Left lung (tissue), 10 donors: ENCODE measurements around the gene ACACA. TPM values are rescaled to one million over a fixed set of nuclear protein-coding genes. Genes with fewer than 3 reads are reported as not detected.

Experiments used
- ATAC-seq: fragments of 200-7000 bp; cut with Tn5 transposase; one replicate; pipeline ENCODE4 v1.9.1; 2020; ENCODE audit warnings: moderate library complexity
- DNase-seq, 4 donors: peaks; one replicate each; pipeline ENCODE4 v3.0.0-alpha.2; 2013 to 2020
- H3K27ac ChIP-seq, 2 donors: fragments of 200-600 bp; sonication (generic) in 1 of 2; one replicate each; pipeline versions ENCODE4 v1.5.0 to v1.8.0; 2020 to 2021
- H3K27me3 ChIP-seq, 2 donors: fragments of 200-600 bp; sonication (generic) in 1 of 2; one replicate each; pipeline versions ENCODE4 v1.5.0 to v1.8.0; 2020 to 2021
- H3K36me3 ChIP-seq, 2 donors: fragments of 200-600 bp; sonication (generic) in 1 of 2; one replicate each; pipeline versions ENCODE4 v1.5.0 to v1.8.0; 2020 to 2021
- H3K4me1 ChIP-seq, 2 donors: fragments of 200-600 bp; one replicate each; pipeline ENCODE4 v1.8.0; 2021
- H3K4me3 ChIP-seq, 2 donors: fragments of 200-600 bp; sonication (generic) in 1 of 2; one replicate each; pipeline versions ENCODE4 v1.5.0 to v1.8.0; 2020 to 2021; ENCODE audit warnings: mild to moderate bottlenecking in 1 of 2
- H3K9me3 ChIP-seq, 2 donors: fragments of 200-600 bp; sonication (generic) in 1 of 2; one replicate each; pipeline versions ENCODE4 v1.5.0 to v1.8.0; 2020 to 2021
- intact Hi-C, 2 donors: fragments of 100-400 bp; cut with DNase I; formaldehyde crosslinking; loops; one replicate each; pipeline versions ENCODE4 v1.11.2 to v1.14.2; 2022
- polyA plus RNA-seq, 6 donors: library from polyadenylated mRNA; unstranded; fragments of 120-200 nt; gene quantifications; one replicate each; pipeline ENCODE4 v1.2.1, GENCODE V29; 2013; ENCODE audit not compliant: insufficient read length in 6 of 6
- total RNA-seq, 2 donors: library from RNA; stranded (reverse); fragmentation: NEBNext Ultra II Directional; extraction: Animal tissue kit (Norgen Biotek cat#: 25700); gene quantifications; one replicate each; pipeline ENCODE4 v1.2.1, GENCODE V29; 2021
- TF ChIP-seq, protein P1 (sequence below), 2 donors: fragments of 200-600 bp; sonication (generic) in 1 of 2; IDR thresholded peaks; one replicate each; pipeline versions ENCODE4 v1.5.0 to v1.8.0; 2021; ENCODE audit warnings: antibody characterized with exemption in 2 of 2
- donor health status: DM: no; HTN: yes; CAD: no.
- donor health status: DM: no; HTN: no; CAD: no.

The ACACA gene
- total and polyA plus RNA-seq, 8 donors, result 43.6 to 128 (median 53.3) TPM

DNA sequence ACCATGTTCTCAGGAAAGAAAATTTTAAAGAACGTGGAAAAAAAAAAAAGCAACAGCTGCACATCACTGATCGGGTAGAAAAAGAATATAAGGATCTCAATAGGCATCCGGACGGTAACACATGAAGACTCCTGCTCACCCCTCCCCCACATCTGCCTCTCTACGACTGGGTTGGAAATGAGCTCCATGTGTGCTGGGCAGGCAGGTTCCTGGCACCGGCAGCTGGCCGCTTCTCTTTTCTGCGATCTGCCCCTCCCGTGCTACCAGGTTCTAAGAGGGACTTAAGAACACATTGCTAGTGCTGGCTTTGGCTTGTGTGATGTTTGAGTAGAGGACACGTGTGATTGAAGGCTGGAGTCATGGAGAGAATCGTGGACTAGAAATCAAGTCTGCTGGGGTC lies 342.4 kb downstream of the ACACA start:
- intact Hi-C loops, result no loop called here
- H3K4me3 ChIP-seq, result no peak overlapping the region
- H3K27me3 ChIP-seq, result peaks cover 11 to 41% of the 10 kb centered on the region in 2 donors
- H3K36me3 ChIP-seq, result no peaks in the 10 kb centered on the region
- DNase-seq, result no peak
- no peak overlapping the region for H3K27ac ChIP-seq
- H3K9me3 ChIP-seq, result no peaks in the 10 kb centered on the region
- no peak for ATAC-seq
- TF ChIP-seq, protein P1, sequence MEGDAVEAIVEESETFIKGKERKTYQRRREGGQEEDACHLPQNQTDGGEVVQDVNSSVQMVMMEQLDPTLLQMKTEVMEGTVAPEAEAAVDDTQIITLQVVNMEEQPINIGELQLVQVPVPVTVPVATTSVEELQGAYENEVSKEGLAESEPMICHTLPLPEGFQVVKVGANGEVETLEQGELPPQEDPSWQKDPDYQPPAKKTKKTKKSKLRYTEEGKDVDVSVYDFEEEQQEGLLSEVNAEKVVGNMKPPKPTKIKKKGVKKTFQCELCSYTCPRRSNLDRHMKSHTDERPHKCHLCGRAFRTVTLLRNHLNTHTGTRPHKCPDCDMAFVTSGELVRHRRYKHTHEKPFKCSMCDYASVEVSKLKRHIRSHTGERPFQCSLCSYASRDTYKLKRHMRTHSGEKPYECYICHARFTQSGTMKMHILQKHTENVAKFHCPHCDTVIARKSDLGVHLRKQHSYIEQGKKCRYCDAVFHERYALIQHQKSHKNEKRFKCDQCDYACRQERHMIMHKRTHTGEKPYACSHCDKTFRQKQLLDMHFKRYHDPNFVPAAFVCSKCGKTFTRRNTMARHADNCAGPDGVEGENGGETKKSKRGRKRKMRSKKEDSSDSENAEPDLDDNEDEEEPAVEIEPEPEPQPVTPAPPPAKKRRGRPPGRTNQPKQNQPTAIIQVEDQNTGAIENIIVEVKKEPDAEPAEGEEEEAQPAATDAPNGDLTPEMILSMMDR (IDR thresholded peaks at IDR 0.05), result no peak
- no peaks in the 10 kb centered on the region for H3K4me1 ChIP-seq

DNA sequence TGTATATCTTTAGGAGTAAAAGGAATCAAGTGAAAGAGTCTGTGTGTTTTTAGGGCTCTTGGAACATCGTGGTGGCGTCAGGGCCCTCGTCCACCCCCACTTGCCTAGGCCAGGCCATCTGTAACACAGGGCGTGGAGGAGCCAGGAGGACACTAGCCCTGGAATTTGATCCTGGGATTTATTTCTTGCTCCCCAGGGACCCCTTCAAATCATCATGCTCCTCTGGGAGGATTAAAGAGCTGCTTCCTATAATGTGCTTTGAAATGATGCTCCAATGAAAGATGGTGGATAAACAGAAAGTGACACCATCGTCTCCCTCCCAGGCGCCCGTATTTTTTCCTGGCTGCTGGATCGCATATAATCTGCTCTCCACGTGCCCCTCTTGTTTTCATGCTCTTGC lies 344.6 kb downstream of the ACACA start:
- no peak for ATAC-seq
- TF ChIP-seq, protein P1 (IDR thresholded peaks at IDR 0.05), result no peak

DNA sequence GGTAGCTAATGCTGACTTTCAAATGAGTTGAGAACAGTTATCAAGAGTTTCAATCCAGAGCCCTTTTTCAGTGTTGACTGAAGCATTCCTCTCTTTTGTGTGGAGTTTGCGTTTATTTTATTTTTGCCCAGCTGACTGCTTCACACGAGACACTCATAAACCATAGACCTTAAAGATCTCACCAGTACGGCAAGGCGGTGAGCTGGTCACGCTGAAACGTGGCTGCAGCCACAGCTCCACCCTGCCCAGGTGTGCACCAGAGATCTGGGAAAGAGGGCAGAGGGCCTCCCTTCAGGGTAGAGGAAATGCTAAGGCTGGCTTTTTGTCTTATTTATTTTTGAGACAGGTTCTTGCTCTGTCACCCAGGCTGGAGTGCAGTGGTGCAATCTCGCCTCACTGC lies 345.7 kb downstream of the ACACA start:
- intact Hi-C loops, result no loop called here
- TF ChIP-seq, protein P1 (IDR thresholded peaks at IDR 0.05), result no peak
- Histone ChIP-seq H3K9me3 (no peaks in the 10 kb centered on the region), H3K36me3 (peaks cover 0 to 22% of the 10 kb centered on the region in 2 donors), H3K4me1 (no peaks in the 10 kb centered on the region), H3K27me3 (peaks cover 5 to 18% of the 10 kb centered on the region in 2 donors), H3K27ac (no peak overlapping the region), H3K4me3 (no peak overlapping the region)
- no peak for DNase-seq
- ATAC-seq, result no peak

More for the DNA sequence above, 344.6 kb downstream of the ACACA start:
- H3K9me3 ChIP-seq, result no peaks in the 10 kb centered on the region
- no peak overlapping the region for H3K27ac ChIP-seq
- H3K36me3 ChIP-seq, result peaks cover 0 to 11% of the 10 kb centered on the region in 2 donors
- peaks cover 11 to 28% of the 10 kb centered on the region in 2 donors for H3K27me3 ChIP-seq
- intact Hi-C loops, result no loop called here
- DNase-seq, result no peak
- no peak overlapping the region for H3K4me3 ChIP-seq
- H3K4me1 ChIP-seq, result no peaks in the 10 kb centered on the region

DNA sequence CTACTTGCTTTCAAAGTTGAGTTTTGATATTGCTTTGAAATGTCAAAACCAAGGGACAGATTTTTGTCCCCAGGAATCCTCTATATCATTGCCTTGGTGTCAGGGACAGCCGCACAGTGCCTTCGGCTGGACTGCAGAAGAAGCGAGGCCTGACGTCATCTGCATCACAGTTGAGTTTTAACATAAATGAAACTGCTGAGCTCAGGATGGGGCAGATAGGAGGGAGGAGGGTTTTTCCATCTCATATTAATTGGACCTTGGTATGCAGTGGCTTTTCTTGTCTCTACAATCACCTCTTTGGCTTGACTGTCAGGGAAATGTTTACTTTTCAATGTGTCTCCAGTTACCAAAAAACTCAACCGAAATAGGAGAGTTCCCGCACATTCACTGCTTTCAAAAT lies 346.5 kb downstream of the ACACA start:
- H3K36me3 ChIP-seq, result peaks cover 0 to 29% of the 10 kb centered on the region in 2 donors
- TF ChIP-seq, protein P1 (IDR thresholded peaks at IDR 0.05), result no peak
- peaks cover 0 to 9% of the 10 kb centered on the region in 2 donors for H3K27me3 ChIP-seq
- no peaks in the 10 kb centered on the region for H3K9me3 ChIP-seq
- intact Hi-C loops, result no loop called here
- H3K4me3 ChIP-seq, result no peak overlapping the region
- DNase-seq (no peak), ATAC-seq (no peak)
- H3K4me1 ChIP-seq, result no peaks in the 10 kb centered on the region
- H3K27ac ChIP-seq, result no peak overlapping the region

DNA sequence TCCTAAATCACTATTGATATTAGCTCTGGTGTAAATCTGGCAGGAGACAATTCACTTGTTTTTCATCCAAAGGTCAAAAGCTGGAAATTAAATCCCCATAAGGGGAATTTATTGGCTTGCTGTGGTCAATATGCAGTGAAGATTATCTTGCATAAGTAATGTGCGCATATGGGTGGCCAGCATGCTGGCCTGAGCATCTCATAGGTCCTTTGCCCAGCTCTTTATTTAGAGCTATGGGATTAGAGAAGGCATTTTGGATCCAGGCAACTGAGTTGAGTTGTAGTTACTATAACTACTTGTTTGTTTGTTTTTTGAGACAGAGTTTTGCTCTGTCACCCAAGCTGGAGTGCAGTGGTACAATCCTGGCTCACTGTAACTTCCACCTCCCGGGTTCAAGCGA lies 347.1 kb downstream of the ACACA start:
- TF ChIP-seq, protein P1 (IDR thresholded peaks at IDR 0.05), result no peak
- Histone ChIP-seq H3K27ac (no peak overlapping the region), H3K27me3 (peaks cover 0 to 3% of the 10 kb centered on the region in 2 donors), H3K4me1 (no peaks in the 10 kb centered on the region), H3K36me3 (peaks cover 0 to 35% of the 10 kb centered on the region in 2 donors), H3K9me3 (no peaks in the 10 kb centered on the region), H3K4me3 (no peak overlapping the region)
- no peak for ATAC-seq
- DNase-seq, result no peak
- intact Hi-C loops, result no loop called here
